Stimulated activated CD8-positive, alpha-beta memory T cell treated with anti-CD3 and anti-CD28 coated beads, Interleukin-7, amount 100 ng/mL, for 1 hour (primary cell): ENCODE data around the gene HTR6.

Experiments used
- DNase-seq, 2 donors: peaks; one replicate each; pipeline ENCODE4 v3.0.0-alpha.2; 2020; ENCODE audit warnings: low read depth in 2 of 2

The HTR6 gene

GRCh38 chr1:19688041-19688842, 23.6 kb downstream of the HTR6 start:
- peak in 1 of 2 donors; percentile 14 for DNase-seq

GRCh38 chr1:19689085-19689757, 24.5 kb downstream of the HTR6 start:
- DNase-seq, result no peak

GRCh38 chr1:19689856-19690255, 25.2 kb downstream of the HTR6 start:
- no peak for DNase-seq

- no peak for DNase-seq
Observed at GRCh38 chr1:19690342-19690741, 25.7 kb downstream of the HTR6 start.

- DNase-seq, result no peak
Observed at GRCh38 chr1:19694298-19694697, 29.6 kb downstream of the HTR6 start.

GRCh38 chr1:19695772-19696171, 31.1 kb downstream of the HTR6 start:
- no peak for DNase-seq

GRCh38 chr1:19696820-19697219, 32.1 kb downstream of the HTR6 start:
- no peak for DNase-seq

- DNase-seq, result no peak
Observed at GRCh38 chr1:19698181-19698580, 33.5 kb downstream of the HTR6 start.

GRCh38 chr1:19700079-19700777, 35.6 kb downstream of the HTR6 start:
- DNase-seq, result no peak

GRCh38 chr1:19703280-19703679, 38.6 kb downstream of the HTR6 start:
- no peak for DNase-seq

- peak in 1 of 2 donors; percentile 42 for DNase-seq
Observed at GRCh38 chr1:19704247-19705113, 39.8 kb downstream of the HTR6 start.

GRCh38 chr1:19705464-19705863, 40.8 kb downstream of the HTR6 start:
- DNase-seq, result no peak

- no peak for DNase-seq
Observed at GRCh38 chr1:19706136-19706535, 41.5 kb downstream of the HTR6 start.

- DNase-seq, result no peak
Observed at GRCh38 chr1:19708567-19709110, 44.0 kb downstream of the HTR6 start.

GRCh38 chr1:19709260-19709793, 44.7 kb downstream of the HTR6 start:
- no peak for DNase-seq

GRCh38 chr1:19710825-19711611, 46.3 kb downstream of the HTR6 start:
- no peak for DNase-seq

GRCh38 chr1:19712928-19713327, 48.3 kb downstream of the HTR6 start:
- DNase-seq, result no peak

- DNase-seq, result peak; percentile 45 to 63
Observed at GRCh38 chr1:19715334-19716203, 50.9 kb downstream of the HTR6 start.

- no peak for DNase-seq
Observed at GRCh38 chr1:19717467-19717866, 52.8 kb downstream of the HTR6 start.
